H9 (cell line): ENCODE results near the gene ZNF730. TPM values are rescaled to one million over a fixed set of nuclear protein-coding genes. Genes with fewer than 3 reads are reported as not detected.

ENCODE experiments used
- DNase-seq: peaks from one replicate; pipeline ENCODE4 v3.0.0-alpha.2; 2017
- H2AFZ ChIP-seq: one replicate; pipeline ENCODE4 v1.6.1; 2013; ENCODE audit warnings: mild to moderate bottlenecking, low read length, control low read depth, moderate library complexity
- H2AK5ac ChIP-seq: 2 replicates; pipeline ENCODE4 v1.6.1; 2013; ENCODE audit warnings: low read length, control low read depth, mixed read lengths; ENCODE audit not compliant: insufficient read length
- H2BK120ac ChIP-seq: one replicate; pipeline ENCODE4 v1.6.1; 2013; ENCODE audit warnings: low read depth, mild to moderate bottlenecking, low read length, control low read depth, inconsistent platforms; ENCODE audit not compliant: poor library complexity, severe bottlenecking
- H2BK12ac ChIP-seq: 2 replicates; pipeline ENCODE4 v1.6.1; 2013; ENCODE audit warnings: low read length, control low read depth, mixed read lengths, low read depth; ENCODE audit not compliant: insufficient read length
- H2BK15ac ChIP-seq: 2 replicates; pipeline ENCODE4 v1.6.1; 2013; ENCODE audit warnings: low read depth, low read length, control low read depth
- H2BK20ac ChIP-seq: one replicate; pipeline ENCODE4 v1.6.1; 2013; ENCODE audit warnings: low read depth, mild to moderate bottlenecking, low read length, control low read depth, inconsistent platforms; ENCODE audit not compliant: poor library complexity, severe bottlenecking
- H2BK5ac ChIP-seq: 2 replicates; pipeline ENCODE4 v1.6.1; 2013; ENCODE audit warnings: low read length, control low read depth, mixed read lengths; ENCODE audit not compliant: insufficient read length
- H3K14ac ChIP-seq: 2 replicates; pipeline ENCODE4 v1.6.1; 2013; ENCODE audit warnings: low read length, control low read depth; ENCODE audit not compliant: insufficient read depth
- H3K18ac ChIP-seq: 2 replicates; pipeline ENCODE4 v1.6.1; 2013; ENCODE audit warnings: low read depth, mild to moderate bottlenecking, mixed read lengths, low read length, control low read depth; ENCODE audit not compliant: insufficient read length
- H3K23ac ChIP-seq: 2 replicates; pipeline ENCODE4 v1.6.1; 2013; ENCODE audit warnings: low read length, control low read depth, mixed read lengths, low read depth; ENCODE audit not compliant: insufficient read length
- H3K23me2 ChIP-seq: 2 replicates; pipeline ENCODE4 v1.6.1; 2013; ENCODE audit warnings: low read depth, mild to moderate bottlenecking, mixed read lengths, low read length, control low read depth; ENCODE audit not compliant: insufficient read length, poor library complexity, severe bottlenecking
- H3K27ac ChIP-seq: 2 replicates; pipeline ENCODE4 v1.5.1; 2013; ENCODE audit warnings: low read length, control low read depth, mixed read lengths, low read depth; ENCODE audit not compliant: insufficient read length
- H3K27me3 ChIP-seq: 2 replicates; pipeline ENCODE4 v1.6.1; 2013; ENCODE audit warnings: low read length, control low read depth, inconsistent platforms; ENCODE audit not compliant: insufficient read depth
- H3K4ac ChIP-seq: 2 replicates; pipeline ENCODE4 v1.6.1; 2013; ENCODE audit warnings: low read depth, mild to moderate bottlenecking, control low read depth, inconsistent platforms, low read length, moderate library complexity
- H3K4me1 ChIP-seq: 2 replicates; pipeline ENCODE4 v1.6.1; 2013; ENCODE audit warnings: low read length, control low read depth, inconsistent platforms; ENCODE audit not compliant: insufficient read depth
- H3K4me2 ChIP-seq: 2 replicates; pipeline ENCODE4 v1.6.1; 2013; ENCODE audit warnings: low read length, control low read depth, mixed read lengths; ENCODE audit not compliant: insufficient read length, insufficient read depth
- H3K56ac ChIP-seq: 2 replicates; pipeline ENCODE4 v1.6.1; 2013; ENCODE audit warnings: low read depth, mild to moderate bottlenecking, mixed read lengths, low read length, control low read depth; ENCODE audit not compliant: insufficient read length
- H3K79me1 ChIP-seq: 2 replicates; pipeline ENCODE4 v1.6.1; 2013; ENCODE audit warnings: low read depth, mild to moderate bottlenecking, moderate library complexity, low read length, control low read depth, inconsistent platforms; ENCODE audit not compliant: insufficient read depth, poor library complexity, severe bottlenecking
- H3K79me2 ChIP-seq: 2 replicates; pipeline ENCODE4 v1.6.1; 2013; ENCODE audit warnings: low read length, control low read depth, inconsistent platforms; ENCODE audit not compliant: insufficient read depth
- H3K9ac ChIP-seq: 2 replicates; pipeline ENCODE4 v1.6.1; 2013; ENCODE audit warnings: low read length, control low read depth, mixed read lengths; ENCODE audit not compliant: insufficient read length; ENCODE audit errors: extremely low read depth
- H3K9me3 ChIP-seq: one replicate; pipeline ENCODE4 v1.6.1; 2013; ENCODE audit warnings: low read depth, low read length, inconsistent platforms; ENCODE audit not compliant: control insufficient read depth
- H3T11ph ChIP-seq: one replicate; pipeline ENCODE4 v1.6.1; 2013; ENCODE audit warnings: mild to moderate bottlenecking, low read length, control low read depth, inconsistent platforms
- H4K20me1 ChIP-seq: one replicate; pipeline ENCODE4 v1.6.1; 2013; ENCODE audit not compliant: control insufficient read depth, insufficient read length, insufficient read depth
- H4K5ac ChIP-seq: 2 replicates; pipeline ENCODE4 v1.6.1; 2013; ENCODE audit warnings: low read depth, mild to moderate bottlenecking, mixed read lengths, low read length, control low read depth; ENCODE audit not compliant: insufficient read length
- H4K8ac ChIP-seq: replicated peaks from 2 replicates; pipeline ENCODE4 v1.6.1; 2013; ENCODE audit warnings: low read length, control low read depth, mixed read lengths, low read depth; ENCODE audit not compliant: insufficient read length
- H4K91ac ChIP-seq: 2 replicates; pipeline ENCODE4 v1.6.1; 2013; ENCODE audit warnings: low read depth, mild to moderate bottlenecking, moderate library complexity, mixed read lengths, low read length, control low read depth; ENCODE audit not compliant: insufficient read length
- H3K27ac Mint-ChIP-seq, 3 experiments: 2 replicates in 2 of 3; 3 replicates in 1 of 3; pipeline ENCODE4 v1.8.0; 2020 to 2021; ENCODE audit warnings: mixed read lengths in 3 of 3, mild to moderate bottlenecking in 1 of 3, moderate library complexity in 1 of 3
- H3K27me3 Mint-ChIP-seq: 2 replicates; pipeline ENCODE4 v1.8.0; 2021; ENCODE audit warnings: low read depth, mild to moderate bottlenecking, moderate library complexity, mixed read lengths
- H3K36me3 Mint-ChIP-seq, 3 experiments: 2 replicates in 2 of 3; 3 replicates in 1 of 3; pipeline ENCODE4 v1.8.0; 2020 to 2021; ENCODE audit warnings: low read depth in 3 of 3, mixed read lengths in 3 of 3; ENCODE audit not compliant: insufficient read depth in 1 of 3
- H3K4me1 Mint-ChIP-seq, 2 experiments: 2 replicates each; pipeline ENCODE4 v1.8.0; 2020; ENCODE audit warnings: mixed read lengths in 2 of 2
- H3K4me3 Mint-ChIP-seq, 2 experiments: 2 replicates in 1 of 2; 3 replicates in 1 of 2; pipeline ENCODE4 v1.8.0; 2020 to 2021; ENCODE audit warnings: mild to moderate bottlenecking in 2 of 2, mixed read lengths in 2 of 2, moderate library complexity in 1 of 2
- H3K9me3 Mint-ChIP-seq, 2 experiments: 2 replicates in 1 of 2; 3 replicates in 1 of 2; pipeline ENCODE4 v1.8.0; 2020; ENCODE audit warnings: mild to moderate bottlenecking in 2 of 2, mixed read lengths in 2 of 2, moderate library complexity in 1 of 2
- CTCF ChIP-seq: fragments of 200-600 bp; sonication (generic); conservative IDR thresholded peaks from 3 replicates; pipeline ENCODE4 v1.8.0; 2021; ENCODE audit warnings: antibody characterized with exemption, mild to moderate bottlenecking
- WGBS: extraction: QIAGEN DNeasy Blood & Tissue Kit; methylation state at CpG from one replicate; pipeline ENCODE4 v1.1.7; 2013; ENCODE audit warnings: missing lambda C conversion rate, low lambda C conversion rate, mixed read lengths; ENCODE audit not compliant: insufficient read length; ENCODE audit errors: extremely low coverage; 5-methylcytosine and 5-hydroxymethylcytosine counted together
- total RNA-seq: library from RNA; stranded (reverse); gene quantifications from 2 replicates; pipeline ENCODE4 v1.2.1, GENCODE V29; 2021

Gene ZNF730
- total RNA-seq, 1 experiment from 2014 or later: 19.7 TPM

- Histone ChIP-seq H2AK5ac (no peak overlapping the region), H2AFZ (no peak overlapping the region), H3K56ac (no peak overlapping the region), H4K91ac (no peak overlapping the region), H3K9ac (no peak overlapping the region), H3K4me2 (no peak overlapping the region), H3K27ac (no peak overlapping the region), H4K8ac (no peak overlapping the region), H3K4ac (no peak overlapping the region), H3K23me2 (no peaks in the 10 kb centered on the region), H3K18ac (no peak overlapping the region), H3K14ac (no peak overlapping the region), H3K4me1 (no peaks in the 10 kb centered on the region), H3K79me1 (peaks cover 14% of the 10 kb centered on the region), H2BK120ac (no peak overlapping the region), H3T11ph (no peak overlapping the region), H4K5ac (no peak overlapping the region), H3K79me2 (peaks cover 24% of the 10 kb centered on the region; the same call in 1 of the 2 replicates), H3K9me3 (peaks cover 9% of the 10 kb centered on the region), H4K20me1 (no peaks in the 10 kb centered on the region), H2BK5ac (no peak overlapping the region), H2BK12ac (no peak overlapping the region), H3K23ac (no peak overlapping the region), H2BK20ac (no peak overlapping the region), H2BK15ac (no peak overlapping the region), H3K27me3 (no peaks in the 10 kb centered on the region)
- no peaks in the 10 kb centered on the region for H3K4me1 Mint-ChIP-seq
- TF ChIP-seq CTCF: no peak
- no CpG with 5 or more reads among the region's 1 CpG for WGBS
- no peak for DNase-seq
- peaks cover 20 to 26% of the 10 kb centered on the region in 2 experiments for H3K9me3 Mint-ChIP-seq
- H3K36me3 Mint-ChIP-seq: peaks cover 82 to 91% (median 88%) of the 10 kb centered on the region in 3 experiments
- H3K27me3 Mint-ChIP-seq: no peaks in the 10 kb centered on the region
- no peak overlapping the region; a peak in 1 of 5 replicates for H3K4me3 Mint-ChIP-seq
- H3K27ac Mint-ChIP-seq: no peak overlapping the region; a peak in 1 of 7 replicates
Measured at GRCh38 chr19:23095418-23095817, 21.4 kb upstream of the ZNF730 start.
